Measurements from ENCODE around the gene KRT71.
"Not testable (repeated sequence)": the region's sequence is repeated elsewhere in the genome, so short reads cannot be mapped to it uniquely, and the experiment has no call there.

Gene KRT71

DNA sequence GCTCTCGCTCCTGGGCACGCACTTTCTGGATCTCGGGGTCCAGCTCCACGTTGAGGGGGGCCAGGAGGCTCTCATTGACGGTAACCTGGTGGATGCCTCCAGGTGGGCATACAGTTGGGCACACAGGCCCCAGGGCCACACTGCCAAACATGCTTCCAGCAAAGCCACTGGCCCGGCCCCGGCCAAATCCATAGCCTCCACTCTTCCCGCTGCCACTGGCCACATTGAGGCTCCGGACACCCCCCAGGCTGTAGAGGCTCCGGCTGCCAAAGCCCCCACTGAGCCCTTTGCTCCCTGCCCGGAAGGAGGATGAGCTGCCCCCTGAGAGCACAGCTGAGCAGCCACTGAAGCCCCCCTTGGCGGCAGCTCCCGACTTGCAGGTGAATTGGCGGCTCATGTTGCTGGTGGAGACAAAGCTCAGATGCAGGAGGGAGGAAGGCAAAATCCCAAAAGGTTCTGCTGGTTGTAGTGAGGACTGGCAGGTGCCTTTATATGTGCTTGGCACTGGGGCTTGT lies at the start of gene KRT71:
KRT71 (minus strand) TSS at position 465 of the 515 bp plus-strand sequence; CDS start at position 397, 68 bp downstream.
- no peak for FAIRE-seq

DNA sequence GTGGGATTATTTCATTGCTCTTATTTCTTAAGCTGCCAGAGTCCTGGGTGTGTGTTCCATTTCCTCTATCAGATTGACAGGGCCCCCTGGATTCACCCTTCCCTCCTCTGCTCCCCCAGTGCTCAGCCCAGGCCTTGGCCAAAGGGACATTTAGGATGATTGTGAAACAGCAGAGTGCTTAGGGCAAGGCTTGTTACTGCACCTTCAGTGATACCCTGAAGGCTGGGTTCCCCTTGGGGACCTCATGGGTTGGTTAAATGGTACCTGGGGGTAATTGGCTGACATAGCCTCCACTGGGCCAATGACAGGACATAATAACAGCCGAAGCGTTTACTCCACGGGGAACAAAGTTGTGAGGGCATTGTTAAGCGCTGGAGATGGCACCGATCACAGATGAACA lies 49.6 kb upstream of the KRT71 start:
- no peak for FAIRE-seq

DNA sequence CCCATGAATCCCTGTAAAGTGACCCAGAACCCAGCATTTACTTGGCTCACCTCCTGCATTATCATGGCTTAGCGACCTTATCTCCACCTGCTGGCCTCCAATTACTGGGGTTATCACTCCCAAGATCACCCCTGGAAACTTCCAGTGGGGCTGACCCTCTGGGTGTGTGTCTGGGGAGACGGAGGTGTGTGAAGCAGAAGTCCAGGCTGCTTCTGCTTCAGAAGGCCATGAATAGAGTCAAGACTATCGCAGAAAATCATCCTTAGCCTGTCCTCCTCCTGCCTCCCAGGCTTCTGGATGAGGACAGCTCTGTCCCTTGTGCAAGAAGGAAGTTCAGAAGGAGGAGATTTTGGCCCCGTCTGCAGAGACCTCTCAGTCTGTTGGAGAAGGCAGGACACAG lies 48.7 kb upstream of the KRT71 start:
- no peak for FAIRE-seq

GRCh38 chr12:52600941-52601481 lies 48.1 kb upstream of the KRT71 start, which contains the start of gene KRT72:
KRT72 (minus strand) TSS chr12:52601463; CDS start chr12:52601452, 11 bp downstream.
- no peak for FAIRE-seq

DNA sequence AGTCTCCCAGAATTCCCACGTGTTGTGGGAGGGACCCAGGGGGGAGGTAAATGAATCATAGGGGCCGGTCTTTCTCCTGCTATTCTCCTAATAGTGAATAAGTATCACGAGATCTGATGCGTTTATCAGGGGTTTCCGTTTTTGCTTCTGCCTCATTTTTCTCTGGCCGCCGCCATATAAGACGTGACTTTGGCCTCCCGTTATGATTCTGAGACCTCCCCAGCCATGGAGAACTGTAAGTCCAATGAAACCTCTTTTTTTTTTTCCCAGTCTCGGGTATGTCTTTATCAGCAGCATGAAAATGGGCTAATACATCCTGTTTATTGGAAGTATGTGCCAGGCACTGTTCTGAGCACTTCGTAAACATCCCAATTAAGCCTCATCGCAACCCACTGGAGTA lies 47.5 kb upstream of the KRT71 start:
- no peak for FAIRE-seq

DNA sequence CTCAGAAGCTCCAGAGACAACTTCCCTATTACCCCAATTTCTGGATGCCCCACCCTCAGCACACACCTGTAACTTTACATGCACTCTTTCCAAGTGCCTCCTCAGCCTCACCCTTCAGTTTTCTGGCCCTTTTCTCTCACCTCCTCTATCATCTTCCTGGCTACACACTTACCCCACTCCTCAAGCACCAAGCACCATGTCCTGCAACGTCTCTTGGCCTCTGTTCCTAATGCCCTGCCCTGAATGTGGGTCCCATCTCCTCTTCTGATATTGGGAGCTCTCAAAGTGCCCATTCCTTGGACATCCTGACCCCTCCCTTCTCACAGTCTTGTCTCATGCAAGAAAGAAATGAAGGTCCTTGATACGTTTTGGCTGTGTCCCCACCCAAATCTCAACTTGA lies 47.1 kb upstream of the KRT71 start:
- no peak for FAIRE-seq

- no peak for FAIRE-seq
Observed at GRCh38 chr12:52598966-52599365, 46.0 kb upstream of the KRT71 start.

- not testable (repeated sequence) for FAIRE-seq
Observed at GRCh38 chr12:52594237-52594636, 41.3 kb upstream of the KRT71 start.

- no peak for FAIRE-seq
Observed at GRCh38 chr12:52591521-52591920, 38.6 kb upstream of the KRT71 start.

GRCh38 chr12:52590021-52590420 lies 37.1 kb upstream of the KRT71 start:
- no peak for FAIRE-seq

DNA sequence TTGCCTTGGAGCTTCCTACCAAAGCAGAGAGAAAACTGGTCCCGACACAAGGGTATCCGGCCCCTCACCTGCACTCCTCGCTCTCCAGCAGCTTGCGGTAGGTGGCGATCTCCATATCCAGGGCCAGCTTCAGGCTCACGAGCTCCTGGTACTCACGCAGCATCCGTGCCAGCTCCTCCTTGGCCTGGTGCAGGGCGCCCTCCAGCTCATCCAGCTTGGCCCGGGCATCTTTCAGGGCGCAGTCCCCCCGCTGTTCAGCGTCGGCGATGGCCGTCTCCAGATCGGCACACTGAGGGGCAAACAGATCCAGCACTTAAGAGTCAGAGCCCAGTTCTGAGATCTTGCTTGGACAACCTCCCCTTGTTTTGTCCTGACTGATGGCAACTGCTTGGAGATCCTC lies 34.6 kb upstream of the KRT71 start:
- no peak for FAIRE-seq

- no peak for FAIRE-seq
Observed at GRCh38 chr12:52585946-52586345, 33.0 kb upstream of the KRT71 start.

- FAIRE-seq, result no peak
Observed at GRCh38 chr12:52585066-52585465, 32.1 kb upstream of the KRT71 start.

GRCh38 chr12:52584156-52584682 lies 31.3 kb upstream of the KRT71 start:
- no peak for FAIRE-seq

DNA sequence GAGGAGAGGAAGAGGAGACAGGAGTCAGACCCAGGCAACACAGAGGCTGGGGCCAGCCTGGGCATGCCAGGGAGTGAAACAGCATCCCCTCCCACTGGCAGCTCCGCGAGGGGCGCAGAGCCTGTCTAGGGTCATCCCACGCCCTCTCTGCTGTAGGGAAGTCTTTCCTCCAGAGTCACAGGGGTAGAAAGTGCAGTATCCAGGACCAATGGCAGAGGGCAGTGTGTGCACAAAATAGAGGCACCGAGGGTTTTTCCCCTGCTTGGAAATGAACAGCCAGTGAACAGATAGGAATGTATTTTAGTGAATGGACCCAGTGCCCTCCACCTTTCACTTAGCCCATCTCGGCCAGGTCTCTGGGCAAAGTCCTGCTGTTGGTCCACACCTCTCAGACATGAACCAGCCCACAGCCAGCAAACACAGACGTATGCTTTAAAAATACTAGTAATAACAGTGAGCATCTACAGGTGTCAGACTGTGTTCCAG lies 30.1 kb upstream of the KRT71 start:
- FAIRE-seq, result no peak

DNA sequence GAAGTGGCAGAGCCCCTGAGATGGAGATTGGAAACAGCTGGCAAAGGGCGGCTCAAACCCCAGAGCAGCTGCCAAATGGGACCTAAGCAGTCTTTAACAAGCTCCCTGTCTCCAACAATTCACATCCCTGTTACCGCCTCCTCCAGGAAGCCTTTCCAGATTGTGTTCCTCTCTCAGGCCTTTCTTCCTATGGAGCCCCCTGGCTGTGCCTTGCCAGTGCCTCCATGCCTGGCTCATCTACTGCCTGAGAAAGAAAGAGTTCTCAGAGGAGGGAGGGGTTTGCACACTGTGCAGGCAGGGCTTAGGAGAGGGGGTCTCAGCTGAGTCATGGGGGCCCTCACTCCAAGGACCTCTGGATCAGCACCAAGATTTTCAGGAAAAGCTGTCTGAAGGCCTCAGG lies 29.5 kb upstream of the KRT71 start:
- FAIRE-seq, result no peak

DNA sequence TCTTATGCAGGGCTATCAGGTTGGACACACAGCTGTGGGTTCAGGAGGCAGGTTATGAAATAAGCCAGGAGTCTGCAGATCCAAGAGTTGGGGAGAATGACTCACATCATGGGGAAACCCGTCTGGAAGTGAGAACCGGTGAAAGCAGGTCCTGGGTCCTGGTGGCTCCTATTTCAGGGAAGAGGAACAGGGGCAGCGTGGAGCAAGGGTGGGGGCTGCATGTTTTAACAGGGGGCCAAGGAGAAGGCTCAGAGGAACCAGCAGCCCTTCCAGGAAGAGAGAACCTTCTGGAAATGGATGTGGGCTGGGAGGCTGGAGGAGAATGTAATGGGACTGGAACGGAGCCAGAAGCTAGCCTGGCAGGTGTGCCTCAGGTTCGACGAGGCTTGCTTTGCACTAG lies 28.5 kb upstream of the KRT71 start:
- FAIRE-seq, result no peak

DNA sequence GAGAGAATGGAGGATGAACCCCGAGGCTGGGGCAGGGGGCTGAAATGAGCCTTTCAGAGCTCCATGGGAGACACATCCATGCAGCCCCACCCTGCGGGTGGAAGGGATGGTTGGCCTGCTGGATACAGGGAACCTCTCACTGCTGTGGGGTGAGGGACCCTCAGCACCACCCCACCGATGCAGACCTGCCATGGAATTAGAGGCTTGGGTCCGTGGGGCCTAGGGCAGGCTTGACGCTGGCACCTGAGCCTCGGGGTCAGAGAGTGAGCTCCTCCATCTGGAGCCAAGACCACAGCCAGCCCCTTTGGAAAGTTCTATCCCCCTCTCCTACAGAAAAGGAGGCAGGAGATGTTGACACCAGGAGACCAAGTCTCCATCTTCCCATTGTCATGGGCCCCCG lies 28.1 kb upstream of the KRT71 start:
- no peak for FAIRE-seq

DNA sequence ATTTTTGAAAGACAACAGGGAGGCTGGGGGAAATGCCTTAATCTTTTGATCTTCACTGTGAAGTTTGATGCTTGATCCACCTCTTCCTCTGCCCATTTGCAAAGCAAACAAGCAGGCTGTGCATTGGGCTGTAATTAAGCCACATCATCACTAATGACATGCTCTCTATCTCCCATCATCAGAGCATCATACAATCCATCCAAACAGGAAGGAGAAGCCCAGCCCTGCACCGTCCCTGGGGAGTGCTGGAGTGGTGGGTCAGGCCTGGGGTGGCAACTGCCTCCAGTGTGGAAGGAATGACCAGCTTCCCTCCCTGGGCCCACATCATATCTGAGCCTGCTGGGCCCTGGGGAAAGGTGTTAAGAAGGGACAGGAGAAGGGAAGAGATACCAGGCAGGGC lies 27.6 kb upstream of the KRT71 start:
- FAIRE-seq, result no peak

DNA sequence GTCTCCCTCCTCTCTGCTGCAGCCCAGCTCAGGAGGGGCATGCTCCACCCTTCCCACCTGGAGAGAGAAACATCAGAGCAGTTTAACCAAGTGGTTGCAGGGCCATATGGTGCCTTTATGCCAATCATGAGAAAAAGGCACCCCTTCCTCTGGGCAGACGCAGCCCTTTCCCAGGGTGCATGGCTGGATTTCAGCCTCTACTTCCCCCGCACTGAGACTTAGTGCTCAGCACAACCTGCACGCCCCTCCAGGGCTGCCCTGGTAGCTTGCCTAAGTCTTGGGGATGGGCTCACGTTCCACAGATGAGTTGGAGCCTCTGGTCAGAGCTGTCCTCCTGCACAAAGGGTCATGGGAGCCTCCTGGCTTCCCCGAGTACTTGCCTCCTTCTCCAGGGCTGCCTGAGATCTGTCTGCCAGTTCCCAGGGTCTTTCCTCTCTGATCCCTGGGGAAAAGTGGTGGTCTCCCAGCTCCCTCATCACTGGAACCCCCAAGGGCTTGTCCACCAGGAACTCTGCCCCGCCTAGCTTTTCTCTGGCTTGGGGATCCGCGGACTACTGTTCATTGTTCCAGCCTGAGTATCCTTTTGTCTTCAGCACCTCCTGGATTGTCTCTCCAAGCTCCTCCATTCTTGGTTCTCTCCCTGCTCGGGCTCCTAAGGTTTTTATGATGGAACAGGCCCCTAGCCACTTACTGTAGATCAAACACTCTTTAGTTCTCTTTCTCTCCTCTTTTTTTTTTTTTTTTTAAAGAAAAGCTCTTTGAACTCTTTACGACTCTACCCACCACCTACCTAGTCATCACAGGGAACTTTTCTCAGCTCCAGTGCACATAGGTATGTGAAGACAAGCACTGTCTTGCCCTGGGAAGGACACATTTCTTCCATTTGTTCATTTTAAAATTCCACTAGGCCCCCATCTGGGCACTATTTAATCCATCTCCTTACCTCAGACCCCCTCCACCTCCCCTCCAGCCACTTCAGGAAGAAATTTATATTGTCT lies 26.8 kb upstream of the KRT71 start:
- no peak for FAIRE-seq

GRCh38 chr12:52578469-52578868 lies 25.5 kb upstream of the KRT71 start:
- no peak for FAIRE-seq

GRCh38 chr12:52577316-52577715 lies 24.4 kb upstream of the KRT71 start:
- no peak for FAIRE-seq

- FAIRE-seq, result no peak
Observed at GRCh38 chr12:52575948-52576347, 23.0 kb upstream of the KRT71 start.

GRCh38 chr12:52575256-52575655 lies 22.3 kb upstream of the KRT71 start:
- FAIRE-seq, result no peak

Data from colon (tissue), 2 donors.